Left kidney (tissue), 2 donors: ENCODE data around the gene SH2B2. TPM values are rescaled to one million over a fixed set of nuclear protein-coding genes. Genes with fewer than 3 reads are reported as not detected.
"Not testable (repeated sequence)": the region's sequence is repeated elsewhere in the genome, so short reads cannot be mapped to it uniquely, and the experiment has no call there.

Experiments
- DNase-seq: peaks from one replicate; pipeline ENCODE4 v3.0.0-alpha.2; 2013
- polyA plus RNA-seq: library from polyadenylated mRNA; unstranded; fragments of 120-200 nt; gene quantifications from one replicate; pipeline ENCODE4 v1.2.1, GENCODE V29; 2013; ENCODE audit not compliant: insufficient read length

Gene SH2B2
- polyA plus RNA-seq, 1 donor: 2.5 TPM

DNA sequence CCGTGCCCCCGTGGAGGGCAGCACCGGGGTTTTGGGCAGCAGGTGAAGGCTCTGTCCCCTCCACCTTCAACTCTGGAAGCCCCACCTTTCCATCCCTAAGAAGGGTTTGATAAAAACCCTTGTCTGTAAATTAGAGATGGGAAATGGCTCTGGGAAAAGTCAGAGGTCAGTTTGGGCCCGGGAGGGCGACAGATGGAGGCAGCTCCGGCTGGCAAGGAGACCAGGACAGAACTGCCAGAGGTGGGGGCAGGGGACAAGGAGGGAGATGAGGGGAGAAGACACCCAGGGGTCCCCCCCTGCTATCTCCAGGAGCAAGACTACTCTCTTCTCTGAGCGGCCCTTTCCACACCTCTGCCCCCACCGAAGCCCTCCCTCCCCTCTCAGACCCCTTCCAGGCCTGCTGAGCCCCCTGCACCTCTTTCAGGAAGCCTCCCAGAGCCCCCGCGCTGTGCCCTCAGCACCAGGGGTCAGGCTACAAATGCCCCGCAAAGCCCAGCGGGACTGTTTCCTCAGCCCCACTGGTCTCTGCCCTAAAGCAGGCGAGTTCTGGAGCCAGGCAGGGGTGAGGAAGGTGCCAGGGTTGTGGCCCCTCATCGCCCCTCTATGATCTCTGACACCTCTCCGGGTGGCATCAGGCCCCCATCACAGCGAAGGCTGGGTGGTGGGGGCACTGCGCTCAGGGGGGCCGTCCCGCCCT, 980 bp upstream of the SH2B2 start:
- DNase-seq: no peak

DNA sequence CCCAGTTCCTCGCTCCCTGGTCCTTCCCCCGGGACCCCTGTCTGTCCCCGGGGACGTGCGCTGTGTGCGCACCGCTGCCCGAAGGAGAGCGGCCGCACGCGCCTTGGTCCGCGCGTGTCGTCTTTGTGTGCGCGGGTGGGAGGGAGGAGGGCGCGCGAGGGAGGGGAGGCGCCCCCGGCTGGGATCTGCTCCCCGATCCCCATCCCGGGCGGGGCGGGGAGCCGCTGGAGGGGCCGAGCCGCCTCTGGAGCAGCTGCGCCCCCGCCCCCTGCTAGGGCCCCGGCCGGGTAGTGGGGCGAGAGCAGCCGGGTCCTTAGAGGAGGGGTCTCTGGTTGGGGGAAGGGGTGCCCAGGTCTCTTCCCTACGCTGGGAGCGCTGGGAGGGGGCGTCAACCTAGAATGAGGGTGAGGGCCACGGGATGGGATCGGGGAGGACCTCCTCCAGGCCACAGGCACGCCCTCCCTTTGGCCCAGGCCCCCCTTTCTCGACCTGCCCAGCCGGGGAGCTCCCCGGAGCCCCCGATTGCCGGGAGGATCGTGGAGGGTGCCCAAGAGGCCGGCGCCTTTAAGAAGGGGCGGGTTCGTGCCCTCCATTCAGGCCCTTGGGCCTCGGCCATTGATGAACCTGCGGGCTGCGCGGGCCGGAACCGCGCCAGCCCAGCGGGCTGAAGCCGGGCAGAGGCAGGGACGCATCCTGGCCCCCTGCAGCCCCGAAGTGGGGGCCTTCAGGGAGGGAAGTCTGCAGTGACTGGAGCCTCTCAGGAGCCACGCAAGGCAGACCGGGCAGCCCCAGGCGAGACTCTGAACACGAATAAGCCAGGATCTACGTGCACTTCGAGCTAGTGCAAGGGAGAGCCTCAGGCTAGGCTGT, 678 bp downstream of the SH2B2 start:
- DNase-seq: no peak

DNA sequence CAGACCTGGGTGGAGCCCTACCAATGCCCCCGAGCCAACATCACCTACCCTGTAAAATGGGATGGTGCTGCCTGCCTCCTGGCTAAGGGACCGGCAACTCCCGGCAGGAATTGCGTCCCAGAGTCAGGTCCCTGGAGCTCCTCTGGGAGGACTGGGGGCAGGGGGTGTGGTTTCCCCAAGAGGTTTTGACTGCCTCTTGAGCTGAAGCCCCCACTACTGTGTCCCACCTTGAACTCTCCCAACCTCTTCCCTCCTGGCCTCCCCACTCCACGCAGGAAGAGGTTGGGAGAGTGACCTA, 1.3 kb downstream of the SH2B2 start:
- no peak for DNase-seq

DNA sequence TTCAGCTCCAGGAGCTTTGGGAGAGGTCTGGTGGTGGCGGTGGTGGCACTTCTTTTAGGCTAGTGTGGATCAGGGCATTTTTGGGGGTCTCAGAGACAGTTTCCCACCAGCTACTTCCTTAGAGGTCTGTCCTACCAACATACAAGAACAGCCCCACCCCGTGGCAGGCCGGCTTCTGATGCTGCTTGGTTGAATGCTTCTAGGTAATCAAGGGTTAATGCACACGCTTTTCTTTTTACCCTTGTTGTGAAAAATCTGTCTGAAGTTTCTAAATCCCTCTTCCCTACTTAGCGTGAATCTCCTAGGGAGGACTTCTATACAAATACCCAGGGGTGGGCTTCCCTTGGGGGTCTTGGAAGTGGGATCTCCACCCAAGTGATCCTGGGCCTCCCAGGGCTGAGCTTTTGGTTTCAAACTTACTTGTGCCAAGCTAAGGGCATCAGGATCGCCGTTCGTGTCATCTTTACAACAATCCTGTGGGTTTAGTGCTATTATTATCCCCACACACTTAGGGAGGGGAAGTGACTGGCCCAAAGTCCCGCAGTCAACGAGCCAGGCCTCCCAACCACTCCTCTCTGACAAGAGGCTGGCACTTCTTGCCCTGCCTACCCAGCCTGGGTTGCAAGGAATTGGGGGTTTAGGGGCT, 1.7 kb downstream of the SH2B2 start:
- DNase-seq: no peak

DNA sequence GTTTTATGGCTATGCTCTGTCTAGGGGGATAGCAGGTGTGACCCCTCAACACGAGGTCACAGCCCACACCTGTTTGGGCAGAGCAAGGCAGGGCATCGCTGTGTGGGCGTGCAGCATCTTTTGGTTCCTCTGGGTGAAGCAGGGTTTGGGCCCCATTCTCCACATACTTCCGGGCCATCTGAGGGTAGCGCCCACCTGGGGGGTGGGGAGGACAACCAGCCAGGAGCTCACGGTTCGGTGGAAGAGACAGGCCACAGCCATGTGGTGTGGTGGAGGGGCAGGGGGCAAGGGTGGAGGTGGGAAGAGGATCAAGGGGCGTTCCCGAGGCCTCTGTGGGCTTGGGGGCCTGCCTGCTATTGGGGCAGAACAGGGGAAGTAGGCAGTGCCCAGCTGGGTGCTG, 2.4 kb downstream of the SH2B2 start:
- no peak for DNase-seq

DNA sequence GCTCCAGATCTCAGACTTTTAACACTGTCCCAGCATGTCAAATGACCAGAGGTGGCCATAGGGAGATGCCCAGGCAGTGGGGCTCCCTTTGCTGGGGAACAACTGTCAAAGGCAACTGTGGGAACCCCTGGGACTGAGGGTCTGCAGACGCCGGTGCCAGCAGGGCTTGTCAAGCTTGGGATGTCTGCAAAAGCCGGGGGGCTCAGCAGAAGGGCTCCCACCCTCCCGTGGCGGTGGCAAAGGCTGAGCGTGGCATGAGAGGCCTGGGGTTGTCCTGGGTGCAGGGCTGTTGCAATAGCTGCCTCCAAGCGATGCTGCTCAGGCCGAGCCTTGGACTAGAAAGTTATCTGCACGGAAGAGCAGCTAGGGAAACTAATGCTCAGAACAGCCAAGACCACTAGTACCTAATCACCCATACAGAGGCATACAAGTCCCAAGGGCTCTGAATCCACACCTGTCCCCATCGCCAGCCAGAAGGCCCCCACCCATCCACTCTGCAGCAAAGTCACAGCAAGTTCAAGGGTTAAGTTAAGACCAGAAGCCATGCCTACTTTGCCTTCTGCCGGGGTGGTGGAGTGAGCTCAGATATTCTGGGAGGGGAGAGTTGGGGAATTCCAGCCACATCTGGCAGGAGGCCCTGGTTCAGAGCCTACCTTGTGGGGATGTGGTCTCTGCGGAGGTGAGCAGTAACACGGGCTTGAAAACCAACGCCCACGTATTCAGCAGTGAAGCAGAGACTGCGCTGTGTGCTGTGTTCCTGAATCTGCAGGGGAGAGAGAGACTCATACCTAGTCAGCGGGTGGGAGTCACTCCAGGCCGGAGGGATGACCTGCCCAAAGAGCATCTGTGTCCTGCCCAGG, 4.6 kb downstream of the SH2B2 start:
- no peak for DNase-seq

DNA sequence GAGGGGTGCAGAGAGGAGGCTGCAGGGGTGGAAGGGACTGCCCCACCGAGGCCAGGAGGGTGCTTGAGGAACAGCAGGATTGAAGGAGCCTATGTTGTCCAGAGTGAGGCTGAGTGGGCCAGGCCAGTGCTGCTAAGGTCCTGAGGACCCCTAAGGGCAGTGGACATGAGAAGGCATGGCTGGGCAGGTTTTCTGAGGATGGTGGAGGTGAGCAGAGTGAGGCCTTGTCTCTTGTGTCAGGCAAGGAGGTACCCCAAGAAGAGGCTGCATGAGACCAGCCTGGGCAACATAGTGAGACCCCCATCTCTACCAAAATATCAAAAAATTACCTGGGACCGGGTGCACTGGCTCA, 5.2 kb downstream of the SH2B2 start:
- DNase-seq: no peak

DNA sequence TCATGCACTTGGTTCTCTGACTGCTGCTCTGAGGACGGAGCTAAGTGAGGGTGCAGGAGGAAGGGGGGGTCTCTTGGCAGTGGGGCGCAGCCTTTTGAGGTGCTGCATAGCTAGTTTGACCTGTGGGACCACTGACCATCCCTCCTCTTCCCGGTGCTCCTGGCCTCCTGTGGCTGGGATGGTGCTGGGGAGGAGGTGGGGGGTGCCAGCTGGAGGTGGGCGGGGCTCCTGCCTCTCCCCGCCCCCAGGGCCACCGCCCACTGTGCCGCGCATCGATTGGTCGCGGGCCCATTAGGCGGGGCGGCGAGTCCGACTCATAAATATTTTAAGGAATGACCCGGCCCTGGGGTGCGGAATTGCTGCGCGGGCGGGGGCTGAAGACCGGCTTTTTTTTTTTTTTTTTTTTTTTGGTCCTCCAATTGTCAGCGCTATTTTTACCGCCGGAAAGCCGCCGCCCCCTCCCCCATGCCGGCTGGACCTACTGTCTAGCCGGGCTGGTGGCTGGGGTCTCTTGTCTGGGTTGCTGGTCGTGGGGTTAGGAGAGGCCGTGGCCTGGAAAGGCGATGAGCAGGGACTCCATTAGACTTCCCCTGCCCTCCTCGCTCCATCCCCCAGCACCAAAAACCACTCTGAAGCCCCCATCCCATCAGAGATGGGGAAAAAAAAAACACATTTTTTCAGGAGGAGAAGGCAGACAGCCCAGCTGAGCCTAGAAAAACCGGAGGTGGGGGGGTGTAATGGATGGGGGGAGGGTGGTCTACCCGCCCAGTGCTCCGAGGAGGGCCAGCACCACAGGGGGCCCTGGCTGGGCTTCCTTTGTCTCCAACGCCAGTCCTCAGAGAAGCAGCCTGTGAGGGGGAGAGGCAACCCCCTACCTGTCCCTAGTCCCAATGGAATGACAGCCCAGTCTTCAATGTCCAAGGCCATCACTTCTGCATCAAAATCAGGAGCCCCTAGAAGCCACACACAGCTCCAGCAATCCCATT, 6.4 kb downstream of the SH2B2 start:
- DNase-seq: no peak

DNA sequence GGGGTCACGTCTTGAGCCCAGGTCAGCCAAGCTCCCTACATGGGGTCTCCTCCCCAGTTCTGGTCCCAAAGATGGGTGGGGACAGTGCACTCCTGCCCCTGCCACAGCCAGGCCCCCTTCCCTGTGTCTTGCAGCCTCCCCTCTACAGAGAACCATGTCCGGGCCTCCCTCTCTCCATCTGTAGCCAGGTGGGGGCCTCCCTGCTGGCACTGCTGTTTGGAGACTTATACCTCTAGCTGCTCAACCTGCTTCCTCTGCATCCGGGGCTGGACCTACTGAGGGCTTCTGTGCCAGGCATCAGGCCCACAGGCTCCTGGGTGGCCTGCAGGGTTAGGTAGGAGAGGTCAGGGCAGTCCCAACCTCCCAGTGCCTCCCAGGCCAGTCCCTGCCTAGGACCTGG, 7.9 kb downstream of the SH2B2 start:
- no peak for DNase-seq

DNA sequence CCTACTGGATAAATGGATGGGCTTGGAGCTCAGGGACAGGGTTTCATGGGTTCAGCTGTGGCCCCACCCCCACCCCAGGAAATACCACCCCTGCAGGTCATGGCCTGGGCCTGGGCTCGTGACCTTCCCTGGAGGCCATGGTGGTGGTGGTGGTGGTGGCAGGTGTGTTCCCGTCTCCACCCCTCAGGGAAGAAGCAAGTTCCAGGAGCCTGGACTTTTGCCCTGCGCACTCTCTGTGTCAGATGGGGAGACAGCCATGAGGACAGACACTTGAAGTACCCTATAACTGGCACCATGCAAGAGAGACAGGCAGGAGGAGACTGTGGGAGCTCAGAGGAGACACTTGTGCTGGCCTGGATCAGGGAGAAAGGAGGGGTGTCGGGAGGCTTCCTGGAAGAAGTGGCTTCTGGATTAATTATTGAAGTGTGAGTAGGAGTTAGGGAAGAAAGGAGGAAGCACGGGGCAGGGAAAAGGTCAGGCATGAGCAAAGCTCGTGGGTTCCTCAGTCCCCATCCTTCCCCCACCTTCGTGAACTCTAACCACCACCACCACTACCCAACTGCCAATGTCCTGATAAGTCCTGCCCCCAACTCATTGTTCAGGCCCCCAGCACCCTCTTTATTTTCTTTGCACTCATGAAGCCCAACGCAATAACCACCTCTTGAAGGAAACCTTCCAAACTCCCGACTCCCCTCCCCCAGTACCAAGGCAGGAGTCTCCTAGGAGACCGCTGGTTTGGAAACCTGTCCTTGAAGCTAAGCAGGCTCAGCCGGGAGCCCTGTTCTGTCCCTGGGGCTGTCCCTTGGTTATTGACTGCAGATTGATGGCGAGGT, 8.9 kb downstream of the SH2B2 start:
- DNase-seq: no peak

DNA sequence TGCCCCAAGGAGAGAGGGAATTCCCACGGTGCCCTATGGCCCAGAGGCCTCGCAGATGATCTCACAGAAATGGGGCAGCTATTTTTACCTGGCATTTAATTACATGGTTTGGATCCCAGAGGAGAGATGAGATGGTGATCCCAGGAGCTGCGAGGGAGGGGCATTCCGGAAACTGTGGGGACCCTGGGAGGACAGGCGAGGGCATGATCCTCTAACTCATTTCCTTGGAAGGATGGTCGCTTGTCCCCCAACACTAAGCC, 9.4 kb downstream of the SH2B2 start:
- no peak for DNase-seq

DNA sequence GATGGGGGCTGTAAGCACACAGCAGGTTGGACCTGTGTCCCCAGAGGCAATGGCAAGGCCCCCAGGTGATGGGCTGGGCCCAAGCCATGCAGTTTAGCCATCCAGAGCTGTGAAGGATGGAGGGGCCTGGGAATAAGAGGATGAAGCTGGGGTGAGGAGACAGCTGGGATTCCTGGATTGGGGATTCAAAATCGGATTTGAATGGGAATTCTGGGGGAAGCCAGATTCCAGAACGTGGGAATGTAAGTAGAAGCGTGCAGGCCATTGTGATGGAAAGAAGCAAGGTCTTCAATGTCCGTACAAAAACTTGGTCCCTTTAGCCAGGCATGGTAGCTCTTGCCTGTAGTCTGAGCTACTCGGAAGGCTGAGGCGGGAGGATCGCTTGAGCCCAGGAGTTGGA, 9.8 kb downstream of the SH2B2 start:
- no peak for DNase-seq

DNA sequence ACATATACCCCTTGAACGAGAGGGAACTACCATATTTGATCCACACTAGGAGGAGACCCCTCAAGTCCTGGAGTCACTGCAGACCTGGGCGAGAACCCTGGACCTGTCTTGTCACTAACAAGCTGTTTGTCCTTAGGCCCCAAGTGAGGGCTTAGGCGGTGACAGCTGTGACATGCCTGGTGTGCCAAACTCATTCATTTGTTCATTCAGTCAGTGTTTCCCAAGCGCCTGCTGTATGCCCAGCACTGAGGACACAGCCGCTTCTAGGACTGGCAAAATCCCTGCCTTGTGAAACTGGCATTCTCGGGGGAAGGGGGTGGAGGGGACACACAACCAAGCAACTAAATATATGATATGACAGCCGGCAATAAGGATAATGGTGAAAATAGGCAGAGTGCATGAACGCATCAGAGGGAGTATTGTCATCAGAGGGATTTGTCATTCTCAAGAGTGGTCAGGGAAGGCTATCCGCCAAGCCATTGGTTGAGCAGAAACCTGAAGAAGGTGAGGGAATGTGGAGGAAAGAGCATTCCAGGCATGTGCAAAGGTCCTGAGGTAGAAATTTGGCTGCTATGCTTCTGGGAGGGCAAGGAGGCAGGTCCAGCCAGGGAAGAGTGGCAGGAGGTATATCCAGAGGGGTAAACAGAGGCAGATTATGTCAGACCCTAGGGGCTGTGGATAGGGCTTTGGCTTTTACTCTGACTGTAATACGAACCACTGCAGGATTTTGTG, 11.0 kb downstream of the SH2B2 start:
- DNase-seq: no peak

DNA sequence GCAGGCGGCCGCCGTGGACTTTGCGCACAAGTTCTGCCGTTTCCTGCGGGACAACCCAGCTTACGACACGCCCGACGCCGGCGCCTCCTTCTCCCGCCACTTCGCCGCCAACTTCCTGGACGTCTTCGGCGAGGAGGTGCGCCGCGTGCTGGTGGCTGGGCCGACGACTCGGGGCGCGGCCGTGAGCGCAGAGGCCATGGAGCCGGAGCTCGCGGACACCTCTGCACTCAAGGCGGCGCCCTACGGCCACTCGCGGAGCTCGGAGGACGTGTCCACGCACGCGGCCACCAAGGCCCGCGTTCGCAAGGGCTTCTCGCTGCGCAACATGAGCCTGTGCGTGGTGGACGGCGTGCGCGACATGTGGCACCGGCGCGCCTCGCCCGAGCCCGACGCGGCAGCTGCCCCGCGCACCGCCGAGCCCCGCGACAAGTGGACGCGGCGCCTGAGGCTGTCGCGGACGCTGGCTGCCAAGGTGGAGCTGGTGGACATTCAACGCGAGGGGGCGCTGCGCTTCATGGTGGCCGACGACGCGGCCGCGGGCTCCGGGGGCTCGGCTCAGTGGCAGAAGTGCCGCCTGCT, 14.1 kb downstream of the SH2B2 start:
- no peak for DNase-seq

DNA sequence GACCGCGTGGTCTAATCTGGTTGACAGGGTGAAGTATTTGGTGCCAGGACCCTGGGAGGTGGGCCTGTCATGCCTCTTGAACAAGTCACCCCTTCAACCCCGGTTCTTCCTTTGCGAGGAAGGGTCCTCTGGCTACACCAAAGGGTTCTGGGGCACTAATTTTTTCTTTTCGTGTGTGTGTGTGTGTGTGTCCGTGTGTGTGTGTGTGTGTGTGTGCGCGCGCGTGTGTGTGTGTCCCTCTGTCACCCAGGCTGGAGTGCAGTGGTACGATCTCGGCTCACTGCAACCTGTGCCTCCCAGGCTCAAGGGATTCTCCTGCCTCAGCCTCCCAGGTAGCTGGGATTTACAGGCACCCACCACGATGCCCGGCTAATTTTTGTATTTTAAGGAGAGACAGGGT, 14.7 kb downstream of the SH2B2 start:
- DNase-seq: not testable (repeated sequence)

DNA sequence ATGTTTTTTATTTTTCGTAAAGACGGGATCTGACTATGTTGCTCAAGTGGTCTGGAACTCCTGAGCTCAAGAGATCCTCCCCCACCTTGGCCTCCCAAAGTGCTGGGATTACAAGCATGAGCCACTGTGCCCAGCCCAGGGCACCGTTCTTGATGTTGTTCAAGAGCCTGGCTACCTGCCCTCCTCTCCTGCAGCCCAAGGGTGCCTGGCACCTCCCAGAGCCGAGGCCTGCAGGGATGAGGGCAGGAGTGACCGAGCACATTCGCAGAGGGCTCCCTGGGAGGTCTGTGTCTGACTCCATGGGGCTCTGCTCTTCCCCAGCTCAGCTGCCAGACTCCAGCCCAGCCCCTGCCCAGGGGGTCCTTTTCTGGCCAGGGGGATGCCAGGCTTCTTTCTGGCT, 15.4 kb downstream of the SH2B2 start:
- no peak for DNase-seq

DNA sequence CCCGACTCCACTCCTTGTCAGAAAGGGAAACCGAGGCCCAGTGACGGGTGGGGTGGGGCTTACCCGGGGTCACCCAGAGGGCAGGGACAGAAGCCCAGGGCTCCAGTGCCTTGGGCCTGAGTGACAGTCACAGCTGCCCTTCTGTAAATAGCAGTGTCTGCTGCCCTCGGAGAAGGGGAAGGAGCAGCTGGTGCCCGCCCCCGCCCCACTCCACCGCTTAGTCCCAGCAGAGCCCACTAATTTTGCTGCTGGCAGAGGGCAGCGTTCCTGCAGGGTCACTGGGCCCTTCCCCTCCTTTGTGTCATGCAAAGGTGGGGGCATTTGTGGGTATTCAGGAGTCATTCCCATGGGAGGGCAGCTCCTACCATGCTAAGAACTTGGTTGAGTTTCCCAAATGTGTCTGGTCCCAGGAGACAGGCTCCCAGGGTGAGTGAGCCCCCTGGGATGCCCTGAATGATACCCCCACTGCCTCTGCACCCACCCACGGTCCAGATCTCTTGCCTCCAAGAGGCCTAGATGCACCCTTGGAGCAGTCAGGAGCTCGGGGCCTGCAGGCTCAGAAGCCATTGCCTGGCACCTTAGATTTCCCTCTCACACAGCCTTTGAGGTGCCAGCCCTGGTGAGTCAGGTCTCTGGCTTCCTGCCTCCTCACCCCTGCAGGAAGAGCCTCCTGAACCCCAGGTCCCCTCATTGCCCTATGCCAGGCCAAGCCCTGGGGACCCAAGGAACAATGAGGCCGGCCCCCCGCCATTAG, 17.2 kb downstream of the SH2B2 start:
- DNase-seq: no peak

DNA sequence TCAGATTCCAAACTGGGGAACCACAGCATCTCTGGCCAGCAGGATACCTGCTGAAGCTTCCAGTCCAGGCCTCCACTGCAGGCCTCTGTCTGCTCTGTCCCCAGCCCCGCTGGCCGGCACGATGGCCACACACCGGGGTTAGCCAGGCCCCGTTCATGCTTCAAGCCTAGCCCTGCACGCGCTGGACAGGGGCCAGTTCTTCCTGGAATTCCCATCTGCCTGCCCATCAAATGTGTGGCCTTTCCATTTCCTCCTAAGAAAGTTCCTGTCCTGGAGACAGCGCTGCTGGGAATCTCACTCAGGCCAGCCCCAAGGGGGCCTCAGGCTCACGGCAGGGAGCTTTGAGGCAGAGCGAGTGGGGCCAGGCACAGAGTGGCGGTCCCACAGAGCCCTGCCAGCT, 18.0 kb downstream of the SH2B2 start:
- DNase-seq: no peak
